Measurements from ENCODE around the gene C16orf46. TPM values are rescaled to one million over a fixed set of nuclear protein-coding genes. Genes with fewer than 3 reads are reported as not detected.

The C16orf46 gene
- total and polyA plus RNA-seq, 10 donors: 0.24 to 1.1 (median 0.64) TPM; not detected in 4

- DNase-seq: no peak
- Histone ChIP-seq H3K4me3 (no peak overlapping the region), H3K36me3 (peaks cover 0 to 74% (median 47%) of the 10 kb centered on the region in 6 donors), H3K4me1 (peaks cover 10 to 35% (median 18%) of the 10 kb centered on the region in 6 donors), H3K9me3 (no peaks in the 10 kb centered on the region), H3K27me3 (replicated peaks in 1 of 7) (no peaks in the 10 kb centered on the region), H3K27ac (no peak overlapping the region)
- WGBS, 5 donors: 89 to 99% (median 93%) methylated on average over 4 of the region's 4 CpGs
- TF ChIP-seq POLR2A (IDR thresholded peaks at IDR 0.05) (no peak), POLR2AphosphoS5 (IDR thresholded peaks at IDR 0.05) (no peak), CTCF (IDR thresholded peaks at IDR 0.05 in 8 of 11, conservative IDR thresholded peaks at IDR 0.05 in 3 of 11) (no peak)
- intact Hi-C loops (cut with DNase I; ENCODE audit: low total_unique reads): no loop called here
These were observed 35.3 kb downstream of the C16orf46 start for GRCh38 chr16:81041696-81042095.

- Histone ChIP-seq H3K36me3 (peaks cover 0 to 71% (median 47%) of the 10 kb centered on the region in 6 donors), H3K9me3 (no peaks in the 10 kb centered on the region), H3K27me3 (replicated peaks in 1 of 7) (no peaks in the 10 kb centered on the region), H3K4me3 (no peak overlapping the region), H3K27ac (no peak overlapping the region), H3K4me1 (peaks cover 13 to 40% (median 23%) of the 10 kb centered on the region in 6 donors)
- no peak for DNase-seq
- intact Hi-C loops (cut with DNase I; ENCODE audit: low total_unique reads): no loop called here
- 91 to 93% (median 92%) methylated on average over 5 of the region's 5 CpGs for WGBS, 5 donors
- no peak for TF ChIP-seq CTCF (IDR thresholded peaks at IDR 0.05 in 8 of 11, conservative IDR thresholded peaks at IDR 0.05 in 3 of 11)
- no peak for TF ChIP-seq POLR2AphosphoS5 (IDR thresholded peaks at IDR 0.05)
- no peak for TF ChIP-seq POLR2A (IDR thresholded peaks at IDR 0.05)
These were observed 36.2 kb downstream of the C16orf46 start for GRCh38 chr16:81040842-81041241.

- Histone ChIP-seq H3K4me3 (no peak overlapping the region), H3K4me1 (peaks cover 13 to 45% (median 27%) of the 10 kb centered on the region in 6 donors), H3K27me3 (replicated peaks in 1 of 7) (no peaks in the 10 kb centered on the region), H3K9me3 (no peaks in the 10 kb centered on the region), H3K36me3 (peaks cover 0 to 64% (median 44%) of the 10 kb centered on the region in 6 donors), H3K27ac (no peak overlapping the region)
- 92 to 97% (median 95%) methylated on average over 2 of the region's 2 CpGs for WGBS, 5 donors
- no peak for DNase-seq
- intact Hi-C loops (cut with DNase I; ENCODE audit: low total_unique reads): no loop called here
- no peak for TF ChIP-seq CTCF (IDR thresholded peaks at IDR 0.05 in 8 of 11, conservative IDR thresholded peaks at IDR 0.05 in 3 of 11)
- TF ChIP-seq POLR2A (IDR thresholded peaks at IDR 0.05): no peak
- TF ChIP-seq POLR2AphosphoS5 (IDR thresholded peaks at IDR 0.05): no peak
These were observed 36.9 kb downstream of the C16orf46 start for GRCh38 chr16:81040131-81040530.

GRCh38 chr16:81036751-81037350, 40.2 kb downstream of the C16orf46 start:
- Histone ChIP-seq H3K27ac (peak overlapping the region in 5 of 8 donors; percentile 84 to 91 (median 85)), H3K9me3 (no peaks in the 10 kb centered on the region), H3K27me3 (replicated peaks in 1 of 7) (no peaks in the 10 kb centered on the region), H3K36me3 (peaks cover 0 to 31% (median 12%) of the 10 kb centered on the region in 6 donors), H3K4me1 (peaks cover 13 to 46% (median 28%) of the 10 kb centered on the region in 6 donors), H3K4me3 (peak overlapping the region; percentile 64 to 93 (median 73))
- 28 to 35% (median 30%) methylated on average over 10 of the region's 10 CpGs for WGBS, 5 donors
- no peak for TF ChIP-seq POLR2A (IDR thresholded peaks at IDR 0.05)
- TF ChIP-seq POLR2AphosphoS5 (IDR thresholded peaks at IDR 0.05): no peak
- TF ChIP-seq CTCF (IDR thresholded peaks at IDR 0.05 in 8 of 11, conservative IDR thresholded peaks at IDR 0.05 in 3 of 11): no peak
- intact Hi-C loops (cut with DNase I; ENCODE audit: low total_unique reads): loop anchor here (5.0 kb wide), 1 partner anchor 40 kb away; the partner anchor contains the start of gene C16orf46
- DNase-seq: no peak

Data from spleen (tissue), 11 donors.